B cell (primary cell): ENCODE data around the gene STYK1.

ENCODE experiments used
- EZH2 ChIP-seq: IDR thresholded peaks from 2 replicates; pipeline ENCODE4 v1.6.1; 2012; ENCODE audit warnings: borderline replicate concordance, low read depth, mild to moderate bottlenecking, moderate library complexity, low read length; ENCODE audit not compliant: insufficient read depth, poor library complexity, severe bottlenecking
- TF ChIP-seq, protein P1 (sequence below): fragments of 200-600 bp; IDR thresholded peaks from one replicate; pipeline ENCODE4 v1.8.0; 2022; ENCODE audit warnings: antibody characterized with exemption, mild to moderate bottlenecking

DNA sequence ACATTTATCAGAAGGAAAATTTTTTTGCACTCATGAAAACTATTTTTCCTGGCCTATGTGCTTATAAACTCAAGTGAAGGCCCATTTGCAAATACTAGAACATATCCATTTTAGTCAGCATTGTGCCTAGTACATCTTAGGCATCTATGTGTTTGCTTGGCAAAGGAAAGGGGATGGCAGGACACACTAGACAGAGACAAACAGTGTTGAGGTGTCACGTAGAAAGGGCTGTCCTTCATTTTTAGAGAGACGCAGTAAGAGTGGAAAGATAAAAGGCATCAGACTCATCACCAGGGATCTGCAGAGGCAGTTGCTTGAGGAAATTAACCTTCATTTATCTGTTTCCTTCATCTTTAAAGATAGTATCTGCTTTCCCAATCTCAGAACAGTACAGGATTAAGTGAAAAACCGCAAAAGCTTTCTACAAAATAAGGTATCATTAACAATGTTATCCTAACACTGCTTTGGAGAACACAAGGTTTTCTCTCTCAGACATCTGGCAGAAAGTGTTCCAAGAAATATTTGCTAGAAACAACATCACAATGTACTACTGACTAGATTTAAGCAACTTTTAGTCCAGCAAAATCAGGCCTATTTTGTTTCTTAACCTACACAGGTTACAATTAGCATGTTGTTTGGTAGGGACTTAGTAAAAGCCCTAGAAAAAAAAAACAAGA, 47.3 kb upstream of the STYK1 start:
- TF ChIP-seq, protein P1, sequence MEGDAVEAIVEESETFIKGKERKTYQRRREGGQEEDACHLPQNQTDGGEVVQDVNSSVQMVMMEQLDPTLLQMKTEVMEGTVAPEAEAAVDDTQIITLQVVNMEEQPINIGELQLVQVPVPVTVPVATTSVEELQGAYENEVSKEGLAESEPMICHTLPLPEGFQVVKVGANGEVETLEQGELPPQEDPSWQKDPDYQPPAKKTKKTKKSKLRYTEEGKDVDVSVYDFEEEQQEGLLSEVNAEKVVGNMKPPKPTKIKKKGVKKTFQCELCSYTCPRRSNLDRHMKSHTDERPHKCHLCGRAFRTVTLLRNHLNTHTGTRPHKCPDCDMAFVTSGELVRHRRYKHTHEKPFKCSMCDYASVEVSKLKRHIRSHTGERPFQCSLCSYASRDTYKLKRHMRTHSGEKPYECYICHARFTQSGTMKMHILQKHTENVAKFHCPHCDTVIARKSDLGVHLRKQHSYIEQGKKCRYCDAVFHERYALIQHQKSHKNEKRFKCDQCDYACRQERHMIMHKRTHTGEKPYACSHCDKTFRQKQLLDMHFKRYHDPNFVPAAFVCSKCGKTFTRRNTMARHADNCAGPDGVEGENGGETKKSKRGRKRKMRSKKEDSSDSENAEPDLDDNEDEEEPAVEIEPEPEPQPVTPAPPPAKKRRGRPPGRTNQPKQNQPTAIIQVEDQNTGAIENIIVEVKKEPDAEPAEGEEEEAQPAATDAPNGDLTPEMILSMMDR = no peak
- TF ChIP-seq EZH2 = no peak
